KOPT-K1 (cell line): ENCODE data around the gene ARHGAP10.

Source experiments
- H3K27ac ChIP-seq: fragments of 200-600 bp; sonication (generic); 2 replicates; pipeline ENCODE4 v1.5.1; 2016; ENCODE audit warnings: antibody characterized with exemption, mild to moderate bottlenecking, low read depth, low read length; ENCODE audit not compliant: poor library complexity, severe bottlenecking
- H3K36me3 ChIP-seq: fragments of 200-600 bp; sonication (generic); 2 replicates; pipeline ENCODE4 v1.5.1; 2017; ENCODE audit warnings: antibody characterized with exemption, mild to moderate bottlenecking, low read length, moderate library complexity; ENCODE audit not compliant: insufficient read depth
- H3K9me3 ChIP-seq: fragments of 200-600 bp; sonication (generic); 2 replicates; pipeline ENCODE4 v1.5.1; 2017; ENCODE audit warnings: antibody characterized with exemption, low read length, mild to moderate bottlenecking; ENCODE audit not compliant: insufficient read depth, poor library complexity, severe bottlenecking

The ARHGAP10 gene

DNA sequence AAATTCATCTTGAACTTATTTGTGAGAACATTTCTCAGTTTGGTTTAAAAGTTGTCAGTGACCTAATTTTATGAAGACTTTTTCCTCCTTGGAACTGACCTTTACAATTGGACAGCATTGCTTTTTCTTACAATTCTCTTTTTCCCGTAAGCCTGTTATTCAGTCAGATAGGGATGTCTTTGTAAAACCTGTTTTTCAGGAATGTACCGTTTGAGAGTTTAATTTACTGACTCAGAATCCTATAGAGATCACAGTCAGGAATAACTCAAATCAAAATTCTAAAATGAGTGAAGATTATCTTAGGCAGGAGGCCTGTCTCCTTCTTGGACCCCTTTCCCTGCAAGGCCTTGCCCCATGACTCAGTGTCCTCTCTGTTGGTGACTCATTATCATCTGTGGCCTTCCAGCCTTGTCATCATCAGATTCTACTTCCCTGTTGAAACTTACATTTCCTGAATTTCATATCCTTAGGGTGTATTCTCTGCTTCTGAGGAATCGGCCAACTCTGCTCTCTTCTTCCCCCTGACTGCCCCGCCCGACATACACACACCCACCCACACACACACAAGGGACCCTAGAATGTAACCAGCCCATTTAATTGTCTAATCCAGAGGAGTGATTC, 99.8 kb downstream of the ARHGAP10 start:
- H3K36me3 ChIP-seq = no peaks in the 10 kb centered on the region
- no peaks in the 10 kb centered on the region for H3K9me3 ChIP-seq
- no peak overlapping the region for H3K27ac ChIP-seq

DNA sequence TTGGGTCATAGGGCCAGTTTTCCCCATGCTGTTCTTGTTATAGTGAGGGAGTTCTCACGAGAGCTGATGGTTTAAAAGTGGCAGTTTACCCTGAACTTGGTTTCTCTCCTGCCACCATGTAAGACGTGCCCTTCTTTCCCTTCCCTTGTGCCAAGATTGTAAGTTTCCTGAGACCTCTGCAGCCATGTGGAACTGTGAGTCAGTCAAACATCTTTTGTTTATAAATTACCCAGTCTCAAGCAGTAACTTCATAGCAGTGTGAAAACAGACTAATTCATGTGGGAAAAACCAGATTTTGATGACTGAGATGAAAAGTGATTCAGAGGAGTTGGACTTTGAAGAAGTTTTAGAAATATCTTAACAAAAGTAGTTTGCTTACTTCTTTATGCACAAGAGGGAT, 101.4 kb downstream of the ARHGAP10 start:
- Histone ChIP-seq H3K36me3 (no peaks in the 10 kb centered on the region), H3K27ac (no peak overlapping the region), H3K9me3 (no peaks in the 10 kb centered on the region)

- H3K36me3 ChIP-seq = no peaks in the 10 kb centered on the region
- H3K9me3 ChIP-seq = no peaks in the 10 kb centered on the region
- H3K27ac ChIP-seq = no peak overlapping the region
Measured at GRCh38 chr4:147833741-147834140, 101.9 kb downstream of the ARHGAP10 start.

GRCh38 chr4:147834480-147834879, 102.6 kb downstream of the ARHGAP10 start:
- no peak overlapping the region for H3K27ac ChIP-seq
- H3K36me3 ChIP-seq = no peaks in the 10 kb centered on the region
- H3K9me3 ChIP-seq = no peaks in the 10 kb centered on the region

GRCh38 chr4:147836807-147837206, 104.9 kb downstream of the ARHGAP10 start:
- Histone ChIP-seq H3K36me3 (no peaks in the 10 kb centered on the region), H3K27ac (no peak overlapping the region)

DNA sequence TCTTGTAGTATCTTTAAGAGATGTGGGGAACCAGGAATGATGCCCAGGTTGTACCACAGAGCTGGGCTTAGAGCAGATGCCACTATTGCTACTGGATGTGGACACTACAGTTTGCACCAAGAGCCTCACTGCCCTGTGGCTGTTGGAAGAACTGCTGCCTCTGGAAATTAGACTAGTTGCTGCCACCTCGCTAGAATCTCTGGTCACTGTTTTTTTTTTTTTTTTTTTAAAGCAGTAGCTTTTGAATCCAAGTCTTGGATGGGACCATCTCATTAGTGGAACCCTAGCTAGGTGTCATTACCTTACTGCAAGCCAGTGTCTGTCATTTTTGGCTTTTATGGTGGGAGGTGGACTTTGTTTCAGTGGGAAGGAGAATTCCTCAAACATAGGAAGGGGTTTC, 105.5 kb downstream of the ARHGAP10 start:
- Histone ChIP-seq H3K9me3 (no peaks in the 10 kb centered on the region), H3K27ac (no peak overlapping the region), H3K36me3 (no peaks in the 10 kb centered on the region)

More at GRCh38 chr4:147836807-147837206, 104.9 kb downstream of the ARHGAP10 start:
- H3K9me3 ChIP-seq = no peaks in the 10 kb centered on the region

DNA sequence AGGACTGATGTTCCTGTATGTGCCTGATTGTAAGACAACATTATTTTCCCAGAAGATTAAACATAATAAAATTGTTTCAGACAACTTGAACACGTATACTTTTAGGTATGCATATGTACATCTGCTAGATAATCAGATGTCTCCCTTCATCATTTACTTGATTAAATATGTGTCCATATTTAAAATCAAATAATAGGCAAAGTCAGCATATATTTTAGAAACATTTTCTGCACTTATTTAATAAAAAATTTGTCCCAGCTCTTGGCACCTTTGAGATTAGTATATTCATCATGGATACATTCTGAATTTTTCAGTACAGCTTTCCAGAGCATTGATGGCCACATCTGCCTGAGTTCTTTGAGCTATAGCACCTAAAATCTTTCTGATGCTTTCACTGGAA, 106.0 kb downstream of the ARHGAP10 start:
- Histone ChIP-seq H3K27ac (no peak overlapping the region), H3K9me3 (no peaks in the 10 kb centered on the region), H3K36me3 (no peaks in the 10 kb centered on the region)

- Histone ChIP-seq H3K27ac (no peak overlapping the region), H3K9me3 (no peaks in the 10 kb centered on the region), H3K36me3 (no peaks in the 10 kb centered on the region)
Measured at GRCh38 chr4:147839200-147839599, 107.3 kb downstream of the ARHGAP10 start.

DNA sequence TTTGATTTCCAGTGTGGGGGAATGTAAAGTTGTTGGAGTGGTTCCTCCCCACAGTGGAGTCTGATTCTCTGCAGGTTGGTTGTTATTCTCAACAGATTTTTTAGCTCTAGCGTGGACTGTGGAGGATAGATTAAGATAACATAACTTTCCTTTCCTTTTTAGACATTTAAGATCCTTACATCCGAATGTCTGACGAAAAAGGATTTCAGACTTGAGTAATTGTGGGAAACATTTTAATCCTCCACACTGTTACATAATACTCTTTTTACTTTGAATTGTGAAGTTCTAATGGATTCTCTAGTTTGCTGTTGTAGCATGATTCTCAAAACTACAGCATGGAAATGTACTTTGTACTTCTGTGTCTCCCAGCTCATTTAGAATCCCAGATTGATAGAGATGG, 107.8 kb downstream of the ARHGAP10 start:
- H3K9me3 ChIP-seq = no peaks in the 10 kb centered on the region

GRCh38 chr4:147840838-147841738, 109.2 kb downstream of the ARHGAP10 start:
- Histone ChIP-seq H3K36me3 (no peaks in the 10 kb centered on the region), H3K27ac (no peak overlapping the region), H3K9me3 (peaks cover 5% of the 10 kb centered on the region)

More for the DNA sequence above, 107.8 kb downstream of the ARHGAP10 start:
- Histone ChIP-seq H3K36me3 (no peaks in the 10 kb centered on the region), H3K27ac (no peak overlapping the region)

DNA sequence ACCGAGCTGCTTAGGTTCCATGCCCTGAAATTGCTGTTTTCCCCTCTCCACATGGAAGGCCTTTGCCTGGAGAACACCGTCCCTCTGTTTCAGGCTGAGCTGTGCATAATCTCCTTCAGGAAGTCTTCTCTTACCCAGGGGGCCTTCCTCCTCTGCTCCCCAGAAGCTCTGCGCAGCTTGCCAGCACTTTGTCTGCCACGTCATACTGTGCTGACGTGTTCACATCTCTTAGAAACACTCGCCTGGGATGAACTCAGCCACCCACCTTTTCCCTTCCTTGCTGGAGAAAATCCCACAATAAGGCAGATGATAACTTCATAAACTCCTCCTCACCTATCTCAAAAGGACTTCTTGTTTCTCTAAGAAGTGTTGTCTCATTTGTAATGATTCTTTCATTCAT, 110.7 kb downstream of the ARHGAP10 start:
- Histone ChIP-seq H3K9me3 (peaks cover 7% of the 10 kb centered on the region), H3K27ac (no peak overlapping the region), H3K36me3 (no peaks in the 10 kb centered on the region)

DNA sequence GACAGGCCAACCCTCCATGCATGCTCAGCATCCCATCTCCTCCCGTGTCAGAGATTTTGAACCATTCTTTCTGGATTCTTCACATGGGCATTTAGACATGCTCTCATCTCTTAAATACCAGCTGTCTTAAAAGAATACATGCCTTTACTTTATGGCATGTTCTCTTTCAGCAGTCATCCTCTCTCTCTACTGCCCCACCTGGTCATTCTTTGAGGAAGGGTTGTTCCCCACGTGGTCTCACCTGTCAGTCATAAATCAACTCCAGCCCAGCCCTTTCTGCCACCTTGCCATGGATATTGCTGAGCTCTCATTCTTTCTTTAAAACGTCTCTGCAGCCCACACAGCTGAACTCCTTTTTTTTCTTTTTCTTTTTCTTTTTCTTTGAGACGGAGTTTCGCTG, 111.3 kb downstream of the ARHGAP10 start:
- Histone ChIP-seq H3K9me3 (peaks cover 7% of the 10 kb centered on the region), H3K36me3 (no peaks in the 10 kb centered on the region), H3K27ac (no peak overlapping the region)

DNA sequence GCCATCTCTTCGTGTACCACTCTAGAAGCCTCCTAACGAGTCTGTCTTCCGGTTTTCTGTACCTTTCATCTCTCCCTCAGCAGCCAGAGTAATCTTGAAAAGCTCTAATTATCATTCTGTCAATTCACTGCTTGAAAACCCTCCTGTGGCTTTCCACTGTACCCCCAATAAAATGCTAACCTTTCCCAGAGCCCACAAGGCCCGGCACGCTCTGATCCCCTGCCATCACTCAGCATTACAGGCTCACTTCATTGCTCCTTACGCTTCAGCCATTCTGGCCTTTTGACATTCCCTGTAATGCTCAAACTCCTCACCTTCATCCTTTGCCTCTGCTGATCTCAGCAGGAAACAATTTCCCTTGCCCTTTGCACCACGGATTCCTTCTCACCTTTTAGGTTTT, 112.9 kb downstream of the ARHGAP10 start:
- H3K9me3 ChIP-seq = peaks cover 8% of the 10 kb centered on the region

GRCh38 chr4:147846318-147847155, 114.6 kb downstream of the ARHGAP10 start:
- Histone ChIP-seq H3K9me3 (peaks cover 13% of the 10 kb centered on the region), H3K27ac (no peak overlapping the region), H3K36me3 (no peaks in the 10 kb centered on the region)

More for the DNA sequence above, 112.9 kb downstream of the ARHGAP10 start:
- H3K36me3 ChIP-seq = no peaks in the 10 kb centered on the region
- H3K27ac ChIP-seq = no peak overlapping the region
